Transverse colon (tissue), 4 donors: ENCODE results near the gene PNLDC1. TPM values are rescaled to one million over a fixed set of nuclear protein-coding genes. Genes with fewer than 3 reads are reported as not detected.

Source experiments
- DNase-seq: peaks from one replicate; pipeline ENCODE4 v3.0.0-alpha.2; 2019
- H3K27ac ChIP-seq, 4 donors: fragments of 200-600 bp; sonication (generic); 2 replicates each; pipeline ENCODE4 v1.5.1; 2016 to 2018; ENCODE audit warnings: inconsistent platforms in 4 of 4
- H3K27me3 ChIP-seq: fragments of 200-600 bp; sonication (generic); 2 replicates; pipeline ENCODE4 v1.5.1; 2017; ENCODE audit warnings: inconsistent platforms
- H3K36me3 ChIP-seq, 4 donors: fragments of 200-600 bp; sonication (generic); 2 replicates each; pipeline ENCODE4 v1.5.1; 2017 to 2019; ENCODE audit warnings: inconsistent platforms in 4 of 4
- H3K4me1 ChIP-seq, 4 donors: fragments of 200-600 bp; sonication (generic); 2 replicates each; pipeline ENCODE4 v1.5.1; 2017 to 2020; ENCODE audit warnings: inconsistent platforms in 4 of 4
- H3K4me3 ChIP-seq, 4 donors: fragments of 200-600 bp; sonication (generic); 1 replicate in 1 of 4; 2 replicates in 3 of 4; pipeline versions ENCODE4 v1.5.1 to v1.6.1; 2017 to 2019; ENCODE audit warnings: inconsistent platforms in 4 of 4
- H3K9me3 ChIP-seq, 2 donors: fragments of 200-600 bp; sonication (generic); 2 replicates each; pipeline ENCODE4 v1.5.1; 2017 to 2019; ENCODE audit warnings: inconsistent platforms in 2 of 2
- EP300 ChIP-seq: sonication (generic); formaldehyde crosslinking; IDR thresholded peaks from one replicate; pipeline ENCODE4 v1.6.1; 2017; ENCODE audit warnings: antibody characterized with exemption, low read depth
- POLR2A ChIP-seq: fragments of 450-650 bp; IDR thresholded peaks from one replicate; pipeline ENCODE4 v1.6.1; 2016; ENCODE audit warnings: antibody characterized with exemption, mild to moderate bottlenecking, moderate library complexity
- POLR2AphosphoS5 ChIP-seq, 3 donors: sonication (generic); formaldehyde crosslinking; IDR thresholded peaks; one replicate each; pipeline ENCODE4 v1.6.1; 2016; ENCODE audit warnings: antibody characterized with exemption in 3 of 3
- WGBS, 2 donors: methylation state at CpG; one replicate each; pipeline ENCODE4 v1.1.5; 2018; ENCODE audit warnings: low coverage in 1 of 2; 5-methylcytosine and 5-hydroxymethylcytosine counted together
- in situ Hi-C, 4 donors: fragments of 200-750 bp; cut with MboI; loops; one replicate each; pipeline versions ENCODE4 v1.15.0 to v1.15.1; 2017; ENCODE audit warnings: low sequenced_read_pairs in 3 of 4, low pct_ligation_motif_present in 1 of 4, low pct_unique_long_range_greater_than_20kb in 1 of 4
- intact Hi-C: fragments of 100-400 bp; cut with DNase I; formaldehyde crosslinking; loops from one replicate; pipeline ENCODE4 v1.15.1; 2023; ENCODE audit warnings: low total_unique reads
- total RNA-seq, 4 donors: library from RNA; depleted of rRNA; stranded (reverse); fragments of >200 nt; gene quantifications; one replicate each; pipeline ENCODE4 v1.1.0, GENCODE V29; 2016
- TF ChIP-seq, protein P1 (sequence below), 5 experiments: fragments of 200-600 bp in 3 of 5; fragments of 450-650 bp in 2 of 5; sonication (generic) in 3 of 5; IDR thresholded peaks; 1 replicate in 2 of 5; 2 replicates in 3 of 5; pipeline ENCODE4 v1.5.1; 2016 to 2017; ENCODE audit warnings: antibody characterized with exemption in 5 of 5, inconsistent platforms in 3 of 5, mild to moderate bottlenecking in 2 of 5, moderate library complexity in 1 of 5

The PNLDC1 gene
- total RNA-seq, 4 donors from 2014 or later: 1.5 TPM; not detected in 3

DNA sequence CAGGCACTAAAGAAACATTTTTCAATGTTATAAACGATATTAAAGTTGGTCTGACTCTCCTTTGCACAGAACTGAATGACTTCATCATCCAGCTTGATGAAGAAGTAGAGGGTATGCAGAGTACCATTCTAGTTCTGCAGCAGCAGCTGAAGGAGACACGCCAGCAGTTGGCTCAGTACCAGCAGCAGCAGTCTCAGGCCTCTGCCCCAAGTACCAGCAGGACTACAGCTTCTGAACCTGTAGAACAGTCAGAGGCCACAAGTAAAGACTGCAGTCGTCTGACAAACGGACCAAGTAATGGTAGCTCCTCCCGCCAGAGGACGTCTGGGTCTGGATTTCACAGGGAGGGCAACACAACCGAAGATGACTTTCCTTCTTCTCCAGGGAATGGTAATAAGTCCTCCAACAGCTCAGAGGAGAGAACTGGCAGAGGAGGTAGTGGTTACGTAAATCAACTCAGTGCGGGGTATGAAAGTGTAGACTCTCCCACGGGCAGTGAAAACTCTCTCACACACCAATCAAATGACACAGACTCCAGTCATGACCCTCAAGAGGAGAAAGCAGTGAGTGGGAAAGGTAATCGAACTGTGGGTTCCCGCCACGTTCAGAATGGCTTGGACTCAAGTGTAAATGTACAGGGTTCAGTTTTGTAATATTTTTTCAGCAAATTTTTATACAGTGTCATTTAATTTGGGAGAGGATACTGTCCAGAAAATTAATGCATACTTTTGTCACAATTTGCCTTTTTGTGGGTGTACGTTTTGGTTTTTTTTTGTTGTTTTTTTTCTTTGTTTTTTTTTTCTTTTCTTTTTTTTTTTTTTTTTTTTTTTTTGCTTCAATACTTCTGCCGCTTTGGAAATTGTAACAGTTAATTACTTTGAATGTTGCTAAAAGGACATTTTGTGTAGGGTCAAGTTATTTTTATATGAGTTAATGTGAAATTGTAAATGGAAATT lies 44.8 kb upstream of the PNLDC1 start:
- Histone ChIP-seq H3K4me3 (no peak overlapping the region), H3K9me3 (no peaks in the 10 kb centered on the region), H3K27ac (no peak overlapping the region), H3K27me3 (no peaks in the 10 kb centered on the region), H3K4me1 (peaks cover 0 to 2% (median under 1%) of the 10 kb centered on the region in 4 donors), H3K36me3 (peaks cover 0 to 43% (median 16%) of the 10 kb centered on the region in 4 donors)
- TF ChIP-seq POLR2AphosphoS5 (IDR thresholded peaks at IDR 0.05) (peak in 1 of 3 donors; percentile 21), EP300 (no peak)
- 74 to 82% methylated on average over 6 to 15 of the region's 15 CpGs for WGBS, 2 donors
- intact Hi-C loops (no loop called here), in situ Hi-C loops (no loop called here)
- DNase-seq: no peak

DNA sequence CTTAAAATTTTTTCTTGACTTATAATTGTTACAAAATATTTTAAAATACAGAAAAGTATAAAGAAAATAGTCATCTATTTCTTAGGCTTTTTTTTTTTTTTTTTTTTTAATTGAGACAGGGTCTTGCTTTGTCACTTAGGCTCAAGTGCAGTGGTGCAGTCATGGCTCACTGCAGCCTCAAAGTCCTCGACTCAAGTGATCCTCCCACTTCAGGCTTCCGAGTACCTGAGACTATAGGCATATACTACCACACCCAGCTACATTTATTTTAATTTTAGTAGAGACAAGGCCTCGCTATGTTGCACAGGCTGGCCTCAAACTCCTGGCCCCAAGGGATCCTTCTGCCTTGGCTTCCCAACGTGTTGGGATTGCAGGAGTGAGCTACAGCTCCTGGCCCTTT lies 43.6 kb upstream of the PNLDC1 start:
- no peaks in the 10 kb centered on the region for H3K27me3 ChIP-seq
- H3K9me3 ChIP-seq: no peaks in the 10 kb centered on the region
- TF ChIP-seq, protein P1, sequence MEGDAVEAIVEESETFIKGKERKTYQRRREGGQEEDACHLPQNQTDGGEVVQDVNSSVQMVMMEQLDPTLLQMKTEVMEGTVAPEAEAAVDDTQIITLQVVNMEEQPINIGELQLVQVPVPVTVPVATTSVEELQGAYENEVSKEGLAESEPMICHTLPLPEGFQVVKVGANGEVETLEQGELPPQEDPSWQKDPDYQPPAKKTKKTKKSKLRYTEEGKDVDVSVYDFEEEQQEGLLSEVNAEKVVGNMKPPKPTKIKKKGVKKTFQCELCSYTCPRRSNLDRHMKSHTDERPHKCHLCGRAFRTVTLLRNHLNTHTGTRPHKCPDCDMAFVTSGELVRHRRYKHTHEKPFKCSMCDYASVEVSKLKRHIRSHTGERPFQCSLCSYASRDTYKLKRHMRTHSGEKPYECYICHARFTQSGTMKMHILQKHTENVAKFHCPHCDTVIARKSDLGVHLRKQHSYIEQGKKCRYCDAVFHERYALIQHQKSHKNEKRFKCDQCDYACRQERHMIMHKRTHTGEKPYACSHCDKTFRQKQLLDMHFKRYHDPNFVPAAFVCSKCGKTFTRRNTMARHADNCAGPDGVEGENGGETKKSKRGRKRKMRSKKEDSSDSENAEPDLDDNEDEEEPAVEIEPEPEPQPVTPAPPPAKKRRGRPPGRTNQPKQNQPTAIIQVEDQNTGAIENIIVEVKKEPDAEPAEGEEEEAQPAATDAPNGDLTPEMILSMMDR (IDR thresholded peaks at IDR 0.05): no peak
- TF ChIP-seq EP300: no peak
- no peak for TF ChIP-seq POLR2AphosphoS5 (IDR thresholded peaks at IDR 0.05)
- TF ChIP-seq POLR2A: no peak
- intact Hi-C loops: no loop called here
- peaks cover 0 to 13% (median 11%) of the 10 kb centered on the region in 4 donors for H3K4me1 ChIP-seq
- in situ Hi-C loops: no loop called here
- WGBS, 2 donors: 83 to 93% methylated on average over 2 to 4 of the region's 4 CpGs
- no peak for DNase-seq
- H3K27ac ChIP-seq: no peak overlapping the region
- H3K36me3 ChIP-seq: peaks cover 0 to 33% (median 14%) of the 10 kb centered on the region in 4 donors
- H3K4me3 ChIP-seq: no peak overlapping the region

DNA sequence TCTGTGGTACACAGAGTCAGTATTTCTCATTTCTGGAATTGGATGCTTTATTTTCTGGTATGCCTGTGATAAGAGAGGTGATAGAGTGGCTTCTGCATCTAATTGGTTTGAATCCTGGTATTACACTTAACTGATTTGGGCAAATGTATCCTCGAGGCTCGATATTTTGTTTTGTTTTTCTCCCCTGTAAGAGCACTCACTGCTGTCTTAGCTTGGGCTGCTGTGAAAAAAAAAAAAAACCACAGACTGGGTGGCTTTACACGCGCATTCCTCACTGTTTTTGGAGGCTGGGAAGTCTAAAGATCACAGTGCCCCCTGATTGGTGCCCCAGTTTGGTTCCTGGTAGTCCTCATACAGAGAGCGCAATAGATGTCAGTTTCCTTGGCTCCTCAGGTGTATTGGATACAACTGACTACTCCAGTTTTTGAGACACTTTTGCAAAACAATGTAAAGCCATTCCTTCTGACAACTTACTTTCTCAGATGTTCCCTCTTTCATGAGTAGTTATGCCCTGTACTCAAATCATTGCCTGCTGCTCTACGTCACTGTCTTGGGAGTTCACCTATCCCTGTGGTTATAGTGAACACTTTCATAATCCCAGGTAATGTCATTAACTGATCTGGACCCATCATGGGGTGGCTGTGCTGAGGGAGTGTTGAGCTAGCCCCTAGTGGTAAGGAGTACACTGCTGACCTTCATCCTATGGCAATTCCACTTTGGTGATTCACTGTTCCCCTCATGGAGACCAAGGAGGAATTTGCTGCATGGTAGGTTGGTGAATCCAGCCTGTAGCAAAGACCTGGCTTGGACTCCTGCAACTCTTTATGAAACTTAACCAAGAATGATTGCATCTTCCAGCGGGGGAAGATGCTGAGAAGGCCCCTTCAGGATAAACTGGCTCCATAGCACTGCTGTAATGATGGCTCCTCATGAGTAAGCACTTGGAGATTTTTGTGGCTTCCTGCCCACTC lies 41.8 kb upstream of the PNLDC1 start:
- Histone ChIP-seq H3K4me3 (no peak overlapping the region), H3K9me3 (no peaks in the 10 kb centered on the region), H3K27ac (no peak overlapping the region), H3K4me1 (peaks cover 6 to 21% (median 19%) of the 10 kb centered on the region in 4 donors), H3K36me3 (peaks cover 0 to 25% (median 8%) of the 10 kb centered on the region in 4 donors), H3K27me3 (no peaks in the 10 kb centered on the region)
- WGBS, 2 donors: 92 to 94% methylated on average over 2 to 7 of the region's 7 CpGs
- in situ Hi-C loops: no loop called here
- intact Hi-C loops: no loop called here
- TF ChIP-seq POLR2AphosphoS5 (IDR thresholded peaks at IDR 0.05): no peak
- no peak for TF ChIP-seq EP300
- TF ChIP-seq, protein P1 (IDR thresholded peaks at IDR 0.05): no peak
- no peak for TF ChIP-seq POLR2A
- DNase-seq: no peak

DNA sequence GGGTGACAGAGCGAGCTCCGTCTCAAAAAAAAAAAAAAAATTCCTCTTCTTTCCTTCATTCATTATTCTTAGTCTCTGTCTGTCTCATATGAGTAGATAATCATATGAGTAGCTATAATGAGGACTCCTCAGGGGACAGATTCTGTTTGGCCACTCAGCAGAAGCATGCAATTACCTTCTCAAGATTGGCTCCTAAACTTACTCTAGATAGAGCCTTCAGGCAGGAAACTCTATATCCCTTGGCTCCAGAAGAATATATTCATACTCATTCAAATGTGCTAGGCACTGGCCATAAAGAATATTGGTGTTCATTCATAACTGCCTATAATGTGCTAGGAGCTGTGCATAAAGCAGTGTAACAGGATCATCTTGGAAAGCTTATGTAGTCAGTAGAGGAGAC lies 40.4 kb upstream of the PNLDC1 start:
- Histone ChIP-seq H3K4me1 (peaks cover 6 to 22% (median 19%) of the 10 kb centered on the region in 4 donors), H3K9me3 (no peaks in the 10 kb centered on the region), H3K27me3 (no peaks in the 10 kb centered on the region), H3K4me3 (no peak overlapping the region), H3K36me3 (peaks cover 0 to 14% (median 6%) of the 10 kb centered on the region in 4 donors), H3K27ac (peak overlapping the region in 1 of 4 donors; percentile 0)
- DNase-seq: no peak
- WGBS, 2 donors: 75 to 82% methylated on average over 2 of the region's 2 CpGs
- intact Hi-C loops: no loop called here
- TF ChIP-seq POLR2AphosphoS5 (IDR thresholded peaks at IDR 0.05): peak in 1 of 3 donors; percentile 6
- TF ChIP-seq, protein P1 (IDR thresholded peaks at IDR 0.05): no peak
- in situ Hi-C loops: no loop called here
